B cell (primary cell): Measurements from ENCODE around the gene KCNIP1.

ENCODE experiments used
- CTCF ChIP-seq: fragments of 200-600 bp; IDR thresholded peaks from one replicate; pipeline ENCODE4 v1.8.0; 2022; ENCODE audit warnings: antibody characterized with exemption, mild to moderate bottlenecking
- EZH2 ChIP-seq: IDR thresholded peaks from 2 replicates; pipeline ENCODE4 v1.6.1; 2012; ENCODE audit warnings: borderline replicate concordance, low read depth, mild to moderate bottlenecking, moderate library complexity, low read length; ENCODE audit not compliant: insufficient read depth, poor library complexity, severe bottlenecking

GRCh38 chr5:170486371-170486770 lies 17.4 kb upstream of the KCNIP1 start:
- TF ChIP-seq CTCF (no peak), EZH2 (no peak)
